Right ventricle myocardium superior (tissue), 1 donor: ENCODE measurements around the gene EVI5L. TPM values are rescaled to one million over a fixed set of nuclear protein-coding genes. Genes with fewer than 3 reads are reported as not detected.

Experiments used
- total RNA-seq: library from RNA; stranded (reverse); fragmentation: NEBNext Ultra II Directional; extraction: Animal tissue kit (Norgen Biotek cat#: 25700); gene quantifications from one replicate; pipeline ENCODE4 v1.2.1, GENCODE V29; 2021
- donor health status: DM: no; HTN: yes; CAD: no; lungs with severe emphysema.

The EVI5L gene
- total RNA-seq, 1 donor from 2014 or later = 19.4 TPM

Other genes starting within 250 kb of the EVI5L start
- gene CAMSAP3, start 234.4 kb upstream of the EVI5L start, total RNA-seq = 1.0 TPM
- 23.5 TPM for gene XAB2, start 200.7 kb upstream of the EVI5L start, total RNA-seq
- gene PET100, start 200.4 kb upstream of the EVI5L start, total RNA-seq = 208 TPM
- 3.9 TPM for gene PCP2, start 196.5 kb upstream of the EVI5L start, total RNA-seq
- gene STXBP2, start 193.1 kb upstream of the EVI5L start, total RNA-seq = 7.0 TPM
- 0.48 TPM for gene RETN, start 161.2 kb upstream of the EVI5L start, total RNA-seq
- gene MCEMP1, start 153.1 kb upstream of the EVI5L start, total RNA-seq = 0.67 TPM
- gene TRAPPC5, start 149.4 kb upstream of the EVI5L start, total RNA-seq = 116 TPM
- 0.56 TPM for gene FCER2, start 128.1 kb upstream of the EVI5L start, total RNA-seq
- gene CLEC4G, start 98.1 kb upstream of the EVI5L start, total RNA-seq = 1.1 TPM
- gene CD209, start 82.7 kb upstream of the EVI5L start, total RNA-seq = 11.4 TPM
- gene CLEC4M, start 67.0 kb upstream of the EVI5L start, total RNA-seq = not detected
- 0.08 TPM for gene PRR36, start 44.2 kb downstream of the EVI5L start, total RNA-seq
- 1.6 TPM for gene LRRC8E, start 58.3 kb downstream of the EVI5L start, total RNA-seq
- 27.5 TPM for gene MAP2K7, start 73.7 kb downstream of the EVI5L start, total RNA-seq
- gene TGFBR3L, start 84.6 kb downstream of the EVI5L start, total RNA-seq = 10.9 TPM
- gene SNAPC2, start 90.1 kb downstream of the EVI5L start, total RNA-seq = 9.4 TPM
- gene CTXN1, start 95.9 kb downstream of the EVI5L start, total RNA-seq = 0.16 TPM
- 116 TPM for gene TIMM44, start 113.4 kb downstream of the EVI5L start, total RNA-seq
- gene ELAVL1, start 175.4 kb downstream of the EVI5L start, total RNA-seq = 49.4 TPM
- gene CCL25, start 222.5 kb downstream of the EVI5L start, total RNA-seq = not detected